ENCODE results near the gene PRIM2.
"Not testable (repeated sequence)": the region's sequence is repeated elsewhere in the genome, so short reads cannot be mapped to it uniquely, and the experiment has no call there.

Gene PRIM2, protein sequence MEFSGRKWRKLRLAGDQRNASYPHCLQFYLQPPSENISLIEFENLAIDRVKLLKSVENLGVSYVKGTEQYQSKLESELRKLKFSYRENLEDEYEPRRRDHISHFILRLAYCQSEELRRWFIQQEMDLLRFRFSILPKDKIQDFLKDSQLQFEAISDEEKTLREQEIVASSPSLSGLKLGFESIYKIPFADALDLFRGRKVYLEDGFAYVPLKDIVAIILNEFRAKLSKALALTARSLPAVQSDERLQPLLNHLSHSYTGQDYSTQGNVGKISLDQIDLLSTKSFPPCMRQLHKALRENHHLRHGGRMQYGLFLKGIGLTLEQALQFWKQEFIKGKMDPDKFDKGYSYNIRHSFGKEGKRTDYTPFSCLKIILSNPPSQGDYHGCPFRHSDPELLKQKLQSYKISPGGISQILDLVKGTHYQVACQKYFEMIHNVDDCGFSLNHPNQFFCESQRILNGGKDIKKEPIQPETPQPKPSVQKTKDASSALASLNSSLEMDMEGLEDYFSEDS

DNA sequence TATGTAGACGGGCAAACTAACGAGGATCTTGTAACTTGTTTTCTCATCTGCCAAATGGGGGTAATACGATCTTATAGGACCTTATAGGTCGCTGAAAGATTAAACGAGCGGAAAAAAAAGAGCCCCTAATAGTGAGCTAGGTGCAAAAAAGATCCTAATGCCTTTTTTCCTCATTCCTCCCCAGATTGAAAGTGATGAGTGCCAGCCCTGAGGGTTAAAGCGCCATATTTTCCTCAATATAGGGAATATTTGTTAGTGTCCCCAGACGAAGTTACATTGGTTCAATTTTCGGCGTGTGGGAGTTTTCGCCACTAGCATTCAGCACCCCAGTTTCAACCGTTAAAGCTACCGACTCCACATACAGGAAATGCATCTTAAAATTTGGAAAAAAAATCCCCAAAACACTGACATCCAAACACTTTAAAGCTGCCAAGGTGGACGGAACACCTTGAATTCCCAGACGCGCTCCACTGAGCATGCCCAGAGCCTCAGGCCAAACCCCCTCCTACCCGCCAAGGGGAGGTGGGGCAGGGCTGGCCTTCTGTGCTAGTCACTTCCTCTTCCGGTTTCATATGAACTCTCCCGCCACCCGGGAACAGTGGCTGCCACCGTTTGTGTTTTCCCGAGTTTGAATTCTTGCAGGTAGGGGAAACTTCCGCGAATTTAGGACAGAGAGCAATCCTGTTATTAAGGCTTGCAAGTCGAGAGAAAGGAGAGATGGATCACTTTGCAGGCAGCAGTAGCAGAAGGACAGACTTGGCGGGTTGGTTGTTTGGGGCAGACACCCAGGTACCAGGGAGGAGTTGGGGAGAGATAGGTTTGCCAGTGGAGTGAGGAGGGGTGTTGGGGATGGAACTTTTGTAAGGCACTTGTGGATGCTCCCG is at the start of gene PRIM2:
TSS of gene PRIM2 (plus strand) at position 571 of the 884 bp plus-strand sequence. CDS start 816 bp downstream, outside the sequence.
- DNase-seq (ENCODE audit: low read depth), result peak; percentile 72

DNA sequence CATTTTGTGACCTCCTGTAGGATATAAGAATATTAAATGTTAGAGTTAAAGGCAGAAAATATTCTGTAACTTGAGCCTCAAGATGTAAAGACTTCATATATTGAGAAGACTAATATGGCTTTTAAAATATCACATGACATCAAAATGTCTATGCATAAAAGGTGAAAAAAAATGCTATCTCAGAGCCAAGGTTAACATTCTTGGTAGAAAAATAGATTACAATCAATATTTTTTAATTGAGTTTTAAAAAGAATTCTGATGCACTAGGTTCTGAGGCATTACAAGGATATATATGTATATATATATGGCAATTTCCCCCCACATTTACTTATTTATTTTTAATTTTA is 49.2 kb upstream of the PRIM2 start:
- no peak for DNase-seq (ENCODE audit: low read depth)

DNA sequence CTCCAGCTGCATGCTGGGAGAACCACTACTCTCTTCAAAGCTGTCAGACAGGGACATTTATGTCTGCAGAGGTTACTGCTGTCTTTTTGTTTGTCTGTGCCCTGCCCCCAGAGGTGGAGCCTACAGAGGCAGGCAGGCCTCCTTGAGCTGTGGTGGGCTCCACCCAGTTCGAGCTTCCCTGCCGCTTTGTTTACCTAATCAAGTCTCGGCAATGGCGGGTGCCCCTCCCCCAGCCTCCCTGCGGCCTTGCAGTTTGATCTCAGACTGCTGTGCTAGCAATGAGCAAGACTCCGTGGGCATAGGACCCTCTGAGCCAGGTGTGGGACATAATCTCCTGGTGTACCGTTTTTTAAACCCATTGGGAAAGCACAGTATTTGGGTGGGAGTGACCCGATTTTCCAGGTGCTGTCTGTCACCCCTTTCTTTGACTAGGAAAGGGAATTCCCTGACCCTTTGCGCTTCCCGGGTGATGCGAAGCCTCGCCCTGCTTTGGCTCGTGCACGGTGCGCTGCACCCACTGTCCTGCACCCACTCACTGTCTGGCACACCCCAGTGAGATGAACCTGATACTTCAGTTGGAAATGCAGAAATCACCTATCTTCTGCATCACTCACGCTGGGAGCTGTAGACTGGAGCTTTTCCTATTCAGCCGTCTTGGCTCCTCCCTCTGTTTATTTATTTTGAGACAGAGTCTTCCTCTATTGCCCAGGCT is 43.2 kb upstream of the PRIM2 start:
- DNase-seq (ENCODE audit: low read depth), result not testable (repeated sequence)

DNA sequence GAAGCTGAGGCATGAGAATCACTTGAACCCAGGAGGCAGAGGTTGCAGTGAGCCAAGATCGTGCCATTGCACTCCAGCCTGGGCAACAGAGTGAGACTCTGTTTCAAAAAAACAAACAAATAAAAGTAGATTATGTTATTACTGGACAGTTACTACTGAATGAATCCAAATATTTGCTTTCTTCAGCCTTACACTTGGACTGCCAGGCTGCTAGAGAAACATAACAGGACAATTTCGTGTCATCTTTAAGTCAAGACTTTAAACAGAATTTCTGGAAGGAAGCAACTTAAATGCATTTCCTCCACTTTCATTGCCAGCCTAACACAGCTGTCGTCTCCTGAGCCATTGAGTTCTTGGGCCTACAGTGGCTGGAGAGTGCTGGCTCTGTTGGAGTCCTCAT is 42.0 kb upstream of the PRIM2 start:
- DNase-seq (ENCODE audit: low read depth), result no peak

DNA sequence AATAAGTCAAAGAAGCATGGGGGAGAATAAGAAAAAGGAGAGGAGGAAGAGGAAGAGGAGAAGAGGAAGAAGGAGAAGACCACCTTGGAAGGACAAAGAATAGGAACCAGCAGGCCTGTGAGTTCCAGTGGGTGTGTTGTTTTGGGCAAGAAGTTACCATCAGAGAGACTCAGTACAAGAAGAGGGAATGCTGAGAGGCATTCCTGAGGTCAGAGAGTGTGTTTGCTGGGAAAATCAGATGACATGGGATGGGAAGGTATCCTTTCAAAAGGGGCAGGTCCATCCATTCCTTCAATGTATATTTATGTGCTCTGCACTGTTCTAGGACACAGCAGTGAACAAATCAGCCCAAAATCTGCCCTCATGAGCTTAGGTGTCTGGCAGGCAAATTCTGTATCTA is 40.5 kb upstream of the PRIM2 start:
- DNase-seq (ENCODE audit: low read depth), result no peak

DNA sequence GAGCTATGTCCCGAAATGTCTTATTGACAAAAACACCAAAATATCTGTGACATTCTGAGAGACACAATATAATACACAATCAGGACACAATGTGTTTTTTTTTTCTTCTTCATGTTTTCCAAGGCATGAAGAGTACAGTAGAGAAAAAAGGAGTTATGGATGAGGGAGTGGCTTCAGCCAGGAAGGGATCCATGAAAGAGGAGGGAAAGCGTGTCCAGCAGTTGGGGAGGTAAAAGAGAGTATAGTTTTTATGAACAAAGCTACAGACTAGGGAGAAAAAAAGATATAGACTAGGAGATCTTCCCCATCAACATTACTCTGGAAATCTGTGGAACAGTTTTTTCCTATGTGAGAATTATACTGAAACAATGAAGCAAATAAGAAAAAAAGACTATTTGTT is 38.9 kb upstream of the PRIM2 start:
- DNase-seq (ENCODE audit: low read depth), result no peak

DNA sequence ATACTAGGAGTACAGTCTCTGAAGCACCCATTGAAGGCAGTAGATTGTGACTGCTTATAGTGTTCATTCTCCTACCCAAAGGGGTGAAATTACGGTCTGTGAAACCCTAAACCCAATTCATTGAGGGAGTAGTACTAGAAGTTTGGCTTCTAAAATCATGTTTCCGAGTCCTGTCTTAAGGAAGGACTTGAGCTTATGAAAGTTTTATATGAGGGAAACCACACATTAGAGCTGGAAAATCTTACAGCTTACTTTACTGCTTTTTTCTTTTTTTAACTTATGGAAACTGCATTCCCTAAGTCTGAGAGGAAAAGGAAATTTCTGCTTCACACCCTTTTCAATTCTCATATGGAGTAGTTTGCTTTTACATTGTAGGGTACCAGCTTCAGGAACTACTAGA is 38.4 kb upstream of the PRIM2 start:
- DNase-seq (ENCODE audit: low read depth), result no peak

DNA sequence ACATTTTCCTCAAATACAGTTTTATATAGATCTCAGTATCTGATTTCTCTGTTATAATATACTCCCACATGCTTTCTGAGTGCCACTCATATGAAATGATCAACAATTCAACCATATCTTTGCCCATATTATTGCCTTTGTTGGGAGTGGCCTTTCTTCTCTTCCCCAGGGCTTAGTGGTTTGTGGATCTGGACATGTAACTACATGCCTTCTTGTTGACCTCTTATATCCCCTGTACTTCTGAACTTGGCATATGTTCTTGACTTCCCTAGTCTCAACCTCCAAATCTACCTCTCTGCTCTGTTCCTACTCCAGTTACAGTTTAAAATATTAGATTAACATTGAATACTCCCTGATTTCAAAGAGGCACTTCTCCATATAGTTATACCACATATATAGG is 34.3 kb upstream of the PRIM2 start:
- DNase-seq (ENCODE audit: low read depth), result no peak

DNA sequence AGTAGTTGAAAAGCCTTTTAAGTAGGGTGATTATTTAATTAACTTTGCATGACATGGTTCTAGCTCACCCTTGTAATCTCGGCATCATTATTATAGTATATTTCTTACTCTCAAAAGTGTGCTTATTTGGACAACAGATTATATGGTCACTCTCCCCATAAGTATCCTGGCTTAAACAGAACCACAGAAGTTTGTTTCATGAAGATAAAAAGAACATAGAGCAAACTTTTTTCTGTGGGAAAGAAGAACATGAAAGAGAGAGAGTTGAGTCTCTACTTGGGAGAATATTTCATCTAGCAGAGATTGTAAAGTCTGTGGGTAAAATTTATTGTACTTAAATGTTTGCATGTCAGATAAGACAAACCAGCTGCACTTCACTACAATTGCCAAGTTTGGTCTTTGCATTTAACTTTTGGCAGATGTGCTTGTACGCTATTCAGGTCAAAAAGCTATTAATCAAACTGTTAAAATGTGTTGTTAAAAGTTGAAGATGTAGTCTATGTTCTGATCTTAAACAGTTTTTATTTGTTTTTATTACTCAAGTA is 33.4 kb upstream of the PRIM2 start:
- DNase-seq (ENCODE audit: low read depth), result no peak

DNA sequence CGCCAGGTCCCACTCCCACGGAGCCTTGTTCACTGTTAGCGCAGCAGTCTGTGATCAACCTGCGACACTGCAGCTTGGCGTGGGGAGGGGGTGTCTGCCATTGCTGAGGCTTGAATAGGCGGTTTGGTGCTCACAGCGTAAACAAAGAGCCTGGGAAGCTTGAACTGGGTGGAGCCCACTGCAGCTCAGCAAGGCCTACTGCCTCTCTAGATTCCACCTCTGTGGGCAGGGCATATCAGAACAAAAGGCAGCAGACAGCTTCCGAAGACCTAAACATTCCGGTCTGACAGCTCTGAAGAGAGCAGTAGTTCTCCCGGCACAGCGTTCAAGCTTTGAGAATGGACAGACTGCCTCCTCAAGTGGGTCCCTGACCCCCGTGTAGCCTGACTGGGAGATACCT is 29.3 kb upstream of the PRIM2 start:
- DNase-seq (ENCODE audit: low read depth), result not testable (repeated sequence)

DNA sequence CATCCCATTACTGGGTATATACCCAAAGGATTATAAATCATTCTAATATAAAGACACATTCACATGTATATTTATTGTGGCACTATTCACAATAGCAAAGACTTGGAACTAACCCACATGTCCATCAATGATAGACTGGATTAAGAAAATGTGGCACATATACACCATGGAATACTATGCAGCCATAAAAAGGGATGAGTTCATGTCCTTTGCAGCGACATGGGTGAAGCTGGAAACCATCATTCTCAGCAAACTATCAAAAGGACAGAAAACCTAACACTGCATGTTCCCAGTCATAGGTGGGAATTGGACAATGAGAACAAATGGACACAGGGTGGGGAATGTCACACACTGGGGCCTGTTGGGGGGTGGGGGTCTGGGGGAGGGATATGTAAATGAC is 24.0 kb upstream of the PRIM2 start:
- not testable (repeated sequence) for DNase-seq (ENCODE audit: low read depth)

DNA sequence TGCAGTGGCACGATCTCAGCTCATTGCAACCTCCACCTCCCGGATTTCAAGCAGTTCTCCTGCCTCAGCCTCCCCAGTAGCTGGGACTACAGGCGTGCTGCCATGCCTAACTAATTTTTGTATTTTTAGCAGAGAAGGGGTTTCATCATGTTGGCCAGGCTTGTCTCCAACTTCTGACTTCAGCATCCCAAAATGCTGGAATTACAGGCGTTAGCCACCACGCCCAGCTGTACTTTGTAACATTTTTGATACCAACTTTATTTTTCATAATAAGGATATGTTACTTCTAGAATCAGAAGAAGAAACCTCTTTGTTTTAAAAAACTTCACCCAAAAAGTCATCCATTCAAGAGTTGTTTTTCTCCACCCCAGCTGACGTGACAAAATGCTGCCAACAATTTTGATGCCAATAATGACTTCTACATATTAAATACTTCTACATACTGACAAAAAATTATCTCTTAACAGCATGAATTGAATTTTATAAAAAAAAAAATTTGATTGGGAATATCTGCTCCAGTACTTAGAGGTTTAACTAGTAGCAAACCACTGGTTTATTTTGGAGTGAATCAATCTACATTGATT is 22.5 kb upstream of the PRIM2 start:
- DNase-seq (ENCODE audit: low read depth), result no peak

DNA sequence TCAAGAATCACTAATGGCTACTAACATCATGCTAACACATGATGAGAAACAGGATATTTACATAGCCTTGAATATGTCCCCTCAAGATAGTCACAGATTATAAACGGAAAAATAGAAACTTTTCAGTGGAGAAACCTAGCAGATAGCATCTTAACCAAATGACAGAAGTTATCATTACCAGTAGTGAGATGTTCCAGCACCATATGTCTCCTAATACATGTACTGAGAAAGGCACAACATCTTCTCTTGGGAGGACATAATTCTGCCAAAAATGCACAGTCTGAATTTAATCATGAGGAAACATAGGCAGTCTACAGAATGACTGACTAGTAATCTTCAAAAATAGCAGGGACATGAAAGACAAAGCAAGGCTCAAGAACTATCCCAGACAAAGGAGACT is 19.9 kb upstream of the PRIM2 start:
- DNase-seq (ENCODE audit: low read depth), result no peak

DNA sequence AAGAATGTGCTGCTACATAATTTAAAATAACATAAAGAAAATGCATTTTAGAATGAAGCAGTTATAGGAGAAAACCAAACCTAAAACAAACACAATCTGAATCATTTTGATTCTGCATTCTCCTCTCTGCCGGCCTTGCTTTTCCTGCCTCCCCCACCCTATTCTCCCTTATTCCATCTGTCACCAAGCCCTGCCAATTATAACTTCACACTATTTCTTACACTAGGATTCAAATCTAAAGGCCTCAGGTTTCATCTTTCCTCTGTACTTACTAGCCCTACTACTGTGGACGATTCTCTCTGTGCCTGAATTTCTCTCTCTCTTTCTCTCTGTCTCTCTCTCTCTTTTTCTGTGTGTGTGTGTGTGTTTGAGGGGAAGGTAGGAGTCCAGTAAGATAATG is 18.7 kb upstream of the PRIM2 start:
- no peak for DNase-seq (ENCODE audit: low read depth)

DNA sequence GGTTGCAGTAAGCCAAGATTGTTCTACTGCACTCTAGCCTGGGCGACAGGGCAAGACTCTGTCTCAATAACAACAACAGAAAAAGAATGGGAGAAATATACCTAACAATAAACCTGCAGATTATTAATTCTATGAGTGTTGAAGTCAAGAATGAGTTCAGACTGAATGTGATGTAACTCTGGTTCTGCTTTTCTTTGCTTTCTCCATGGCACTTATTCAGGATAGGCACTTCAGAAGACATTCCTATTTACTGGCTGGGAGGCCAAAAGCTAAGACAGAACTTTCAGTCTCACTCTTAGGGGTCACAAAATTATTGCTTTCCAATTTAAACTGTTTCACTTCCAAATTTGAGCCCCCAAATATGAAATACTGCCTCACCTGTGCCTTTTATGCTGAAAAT is 15.7 kb upstream of the PRIM2 start:
- DNase-seq (ENCODE audit: low read depth), result no peak

DNA sequence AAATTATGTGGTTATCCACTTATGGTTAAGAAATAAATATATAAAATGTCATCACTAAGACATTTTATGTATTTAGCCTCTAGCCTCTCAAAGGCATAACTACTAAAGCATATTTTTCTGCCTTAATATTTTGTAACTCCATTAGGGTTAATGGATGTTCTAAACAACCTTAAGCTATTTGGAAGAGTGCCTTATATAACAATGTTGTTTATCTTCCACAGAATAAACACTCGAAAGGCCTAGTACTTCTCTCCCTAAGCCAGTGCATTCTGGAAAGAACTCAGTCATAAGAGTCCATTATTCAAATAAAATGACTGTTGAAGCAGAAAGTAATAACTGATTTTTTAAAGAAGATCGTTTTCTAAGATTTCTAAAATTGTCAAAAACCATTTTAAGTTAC is 15.0 kb upstream of the PRIM2 start:
- no peak for DNase-seq (ENCODE audit: low read depth)

DNA sequence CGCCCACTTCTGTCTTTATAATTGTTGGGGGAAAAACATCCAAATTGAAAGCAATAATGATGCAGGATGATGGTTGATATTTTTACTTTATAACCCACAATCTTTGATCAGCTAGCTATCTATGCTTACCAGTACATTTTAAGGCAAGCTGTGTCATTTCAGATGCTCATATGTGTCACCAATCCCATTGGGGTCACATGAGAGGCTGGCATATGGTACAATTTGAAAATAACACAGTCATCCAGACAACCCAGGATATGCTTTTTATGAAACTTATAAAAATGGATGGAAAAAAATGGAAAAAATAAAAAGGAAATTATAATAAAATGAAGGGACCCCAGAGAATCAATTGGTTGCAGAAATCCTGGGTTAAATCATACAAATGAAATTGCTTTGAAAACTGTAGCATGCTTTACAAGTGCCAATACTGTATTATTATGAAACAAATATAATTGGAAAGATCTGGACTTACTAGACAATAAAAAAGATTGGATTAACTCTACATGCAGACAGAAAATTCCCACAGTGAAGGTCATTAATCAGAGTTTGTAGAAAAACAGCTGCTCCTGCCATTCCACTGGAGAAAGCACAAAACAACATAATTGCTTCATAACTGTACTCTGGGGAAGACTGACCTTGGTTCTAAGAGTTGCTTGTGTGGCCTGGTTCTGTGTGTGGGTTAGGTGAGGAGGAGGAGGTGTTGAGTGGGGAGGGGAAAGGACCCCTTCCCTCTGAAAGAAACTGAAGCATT is 13.3 kb upstream of the PRIM2 start:
- DNase-seq (ENCODE audit: low read depth), result peak; percentile 51

DNA sequence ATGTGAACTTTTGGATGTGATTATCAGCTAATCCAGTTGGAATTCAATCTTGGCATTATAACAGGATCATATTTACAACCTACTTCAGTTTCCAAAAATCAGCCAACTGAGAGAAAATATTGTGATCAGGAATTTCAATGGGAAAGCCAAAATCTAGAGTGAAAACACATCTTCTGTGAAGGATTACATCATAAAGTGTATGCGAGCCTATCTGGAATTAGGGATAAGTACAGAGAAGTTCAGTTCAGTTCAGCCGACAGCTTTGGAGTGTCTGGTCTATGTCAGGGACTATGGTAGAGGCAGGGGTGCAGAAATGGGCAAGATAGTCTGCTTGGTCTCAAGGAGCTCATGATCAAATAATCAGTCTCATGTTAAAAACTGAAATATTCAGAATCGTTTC is 12.3 kb upstream of the PRIM2 start:
- no peak for DNase-seq (ENCODE audit: low read depth)

DNA sequence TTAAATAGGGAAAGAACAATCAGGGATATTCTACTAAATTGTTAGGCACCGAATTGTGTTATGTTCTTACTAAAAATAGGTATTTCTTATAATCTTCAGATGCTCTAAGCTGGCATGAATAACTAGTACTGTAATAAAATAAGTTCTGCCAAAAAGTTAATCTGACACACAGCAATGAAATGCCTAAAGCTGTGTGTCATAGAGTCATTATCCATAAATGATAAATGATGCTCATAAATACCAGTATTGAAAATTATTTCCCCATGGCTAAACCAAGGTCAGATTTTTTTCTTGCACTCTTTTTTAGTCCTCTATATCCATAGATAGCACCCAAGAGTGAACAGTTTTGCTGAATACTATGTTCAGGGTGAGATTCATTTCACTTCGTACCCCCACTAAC is 11.7 kb upstream of the PRIM2 start:
- DNase-seq (ENCODE audit: low read depth), result peak; percentile 55

DNA sequence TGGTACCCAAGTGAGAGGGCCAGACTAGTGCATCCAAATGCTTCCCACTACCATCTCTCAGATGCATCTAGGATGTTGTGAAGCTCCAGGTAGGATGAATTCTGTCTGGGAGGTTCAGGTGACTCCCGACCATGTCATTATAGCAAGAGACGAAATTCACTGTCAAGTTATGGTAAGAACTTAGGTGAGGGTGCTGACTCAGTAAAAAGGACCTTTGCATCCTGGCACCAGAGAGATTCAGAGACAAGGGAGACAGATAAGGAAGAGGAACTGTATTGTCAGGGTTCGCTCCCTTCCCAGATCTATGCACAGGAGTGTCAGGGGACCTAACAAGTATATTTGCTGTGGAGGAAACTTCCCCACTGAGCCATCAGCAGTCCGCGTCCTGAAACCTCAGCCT is 11.2 kb upstream of the PRIM2 start:
- DNase-seq (ENCODE audit: low read depth), result no peak

DNA sequence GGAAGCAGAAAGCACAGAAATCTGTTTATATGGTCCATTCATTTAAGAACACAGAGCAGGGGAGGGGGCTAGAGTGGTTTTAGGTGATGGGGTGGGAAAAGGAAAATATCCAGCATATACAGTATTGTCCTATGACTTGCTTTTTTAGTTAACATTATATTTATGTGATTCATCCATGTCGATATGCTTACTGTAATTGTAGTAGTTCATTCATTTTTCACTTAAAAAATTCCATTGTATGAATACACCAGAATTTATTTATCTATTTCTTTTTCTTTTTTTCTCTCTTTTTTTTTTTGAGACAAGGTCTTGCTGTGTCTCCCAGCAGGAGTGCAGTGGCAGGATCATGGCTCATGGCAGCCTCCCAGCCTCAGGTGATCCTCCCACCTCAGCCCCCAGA is 9.6 kb upstream of the PRIM2 start:
- no peak for DNase-seq (ENCODE audit: low read depth)

Data from stromal cell of bone marrow (primary cell).